ENCODE data around the gene SEMA4C. TPM values are rescaled to one million over a fixed set of nuclear protein-coding genes. Genes with fewer than 3 reads are reported as not detected.

Gene SEMA4C
- total and polyA plus RNA-seq, 9 of the 15 experiments (the other 6 are each of a cell fraction or from before 2014, with no cell fraction given): 0.32 to 59.7 (median 23.9) TPM

DNA sequence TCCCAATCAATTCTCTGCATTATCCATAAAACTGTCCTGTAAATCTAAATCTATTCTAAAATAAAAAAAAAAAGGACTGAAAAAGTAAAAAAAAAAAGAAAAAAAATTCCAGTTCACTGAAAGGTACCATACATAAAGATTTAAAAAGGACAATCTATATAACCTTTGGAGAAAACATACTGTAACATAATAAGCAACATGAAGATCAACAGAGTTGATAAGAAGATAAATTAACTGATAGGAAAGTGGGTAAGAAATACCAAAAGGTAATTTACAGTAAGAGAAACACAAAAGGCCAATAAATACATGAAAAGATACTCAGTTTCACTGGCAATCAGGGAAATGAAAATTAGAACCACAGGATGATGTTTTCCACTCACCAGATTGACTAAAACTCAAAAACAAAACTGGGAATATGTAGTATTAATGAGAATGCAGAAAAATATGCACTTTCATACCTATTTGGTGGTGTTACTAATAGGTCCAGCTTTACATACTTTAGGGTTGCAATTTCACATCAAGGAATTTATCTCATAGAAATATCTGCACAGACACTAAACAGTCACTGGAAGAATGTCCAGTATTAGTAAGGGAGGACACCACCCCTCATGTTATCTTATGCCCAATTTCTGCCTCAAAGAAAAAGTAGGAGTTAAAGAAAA is 48.3 kb upstream of the SEMA4C start:
- no peak for FAIRE-seq
- peak overlapping the region; percentile 90 for H3K27ac ChIP-seq (ENCODE audit: extremely low read depth, low read depth, low read length)
- ChIA-PET POLR2A (interaction anchor here (0.7 to 1.5 kb wide), 7 partner anchors 10 to 1200 kb away, joined by 3 to 5 read pairs (median 3); no protein-coding TSS in a partner anchor), CTCF (ENCODE audit: low intra/inter-chr PET ratio) (no interaction called here)
- H3K4me1 ChIP-seq (replicated peaks in 1 of 2; ENCODE audit: control insufficient read depth in 2 of 2, insufficient read depth in 2 of 2, low read length in 2 of 2): peaks cover 68 to 69% of the 10 kb centered on the region in 2 experiments
- no peaks in the 10 kb centered on the region for H4K20me1 ChIP-seq (replicated peaks; ENCODE audit: control insufficient read depth, insufficient read depth, low read length)
- DNase-seq (ENCODE audit: extremely low read depth in 1 of 4, low spot score in 3 of 4): no peak
- H3K4me2 ChIP-seq (ENCODE audit: insufficient read depth, low read length): peak overlapping the region; percentile 84
- no peaks in the 10 kb centered on the region for H3K27me3 ChIP-seq (ENCODE audit: control insufficient read depth in 2 of 2, insufficient read depth in 2 of 2, low read length in 2 of 2)
- ATAC-seq: no peak; the same call in 2 of the 3 replicates
- peaks cover 31% of the 10 kb centered on the region for H3K79me2 ChIP-seq (ENCODE audit: control insufficient read depth, insufficient read depth, low read length)
- H3K4me3 ChIP-seq: no peak overlapping the region
- H3K9ac ChIP-seq (ENCODE audit: insufficient read depth in 1 of 2, low read depth in 2 of 2, low read length in 2 of 2): peak overlapping the region in 1 of 2 experiments; percentile 63; a peak in 2 of 4 replicates
- no TSS peak for BruUV-seq (replicated peaks)
- no peaks in the 10 kb centered on the region for H3K9me1 ChIP-seq (ENCODE audit: control insufficient read depth, insufficient read depth, low read length)
- H3K36me3 ChIP-seq (ENCODE audit: control insufficient read depth, insufficient read depth, low read length): peaks cover 7% of the 10 kb centered on the region; the same call in 2 of the 3 replicates
- intact Hi-C loops (cut with micrococcal nuclease) (loop anchor here (1.0 to 2.0 kb wide), 2 partner anchors 23 to 60 kb away; partner anchors contain the start of gene ANKRD39), in situ Hi-C loops (cut with MboI) (no loop called here)
- peaks cover 9% of the 10 kb centered on the region; the same call in 1 of the 2 replicates for H3K9me3 ChIP-seq (replicated peaks; ENCODE audit: control insufficient read depth, insufficient read depth, low read depth, low read length)
- H2AFZ ChIP-seq (ENCODE audit: low read depth, low read length): no peak overlapping the region
- TF ChIP-seq POLR3A (IDR thresholded peaks at IDR 0.05; ENCODE audit: borderline replicate concordance, extremely low read depth, insufficient read depth, insufficient read length): no peak
- no peak for TF ChIP-seq MYBL2 (IDR thresholded peaks at IDR 0.05; ENCODE audit: low read depth)
- TF ChIP-seq MYBL2 (CRISPR knock-in tag; IDR thresholded peaks at IDR 0.05; ENCODE audit: borderline replicate concordance): no peak
- no peak for TF ChIP-seq XRCC4 (IDR thresholded peaks at IDR 0.05; ENCODE audit: extremely low read depth, insufficient read depth, insufficient read length)
- TF ChIP-seq, protein P1, sequence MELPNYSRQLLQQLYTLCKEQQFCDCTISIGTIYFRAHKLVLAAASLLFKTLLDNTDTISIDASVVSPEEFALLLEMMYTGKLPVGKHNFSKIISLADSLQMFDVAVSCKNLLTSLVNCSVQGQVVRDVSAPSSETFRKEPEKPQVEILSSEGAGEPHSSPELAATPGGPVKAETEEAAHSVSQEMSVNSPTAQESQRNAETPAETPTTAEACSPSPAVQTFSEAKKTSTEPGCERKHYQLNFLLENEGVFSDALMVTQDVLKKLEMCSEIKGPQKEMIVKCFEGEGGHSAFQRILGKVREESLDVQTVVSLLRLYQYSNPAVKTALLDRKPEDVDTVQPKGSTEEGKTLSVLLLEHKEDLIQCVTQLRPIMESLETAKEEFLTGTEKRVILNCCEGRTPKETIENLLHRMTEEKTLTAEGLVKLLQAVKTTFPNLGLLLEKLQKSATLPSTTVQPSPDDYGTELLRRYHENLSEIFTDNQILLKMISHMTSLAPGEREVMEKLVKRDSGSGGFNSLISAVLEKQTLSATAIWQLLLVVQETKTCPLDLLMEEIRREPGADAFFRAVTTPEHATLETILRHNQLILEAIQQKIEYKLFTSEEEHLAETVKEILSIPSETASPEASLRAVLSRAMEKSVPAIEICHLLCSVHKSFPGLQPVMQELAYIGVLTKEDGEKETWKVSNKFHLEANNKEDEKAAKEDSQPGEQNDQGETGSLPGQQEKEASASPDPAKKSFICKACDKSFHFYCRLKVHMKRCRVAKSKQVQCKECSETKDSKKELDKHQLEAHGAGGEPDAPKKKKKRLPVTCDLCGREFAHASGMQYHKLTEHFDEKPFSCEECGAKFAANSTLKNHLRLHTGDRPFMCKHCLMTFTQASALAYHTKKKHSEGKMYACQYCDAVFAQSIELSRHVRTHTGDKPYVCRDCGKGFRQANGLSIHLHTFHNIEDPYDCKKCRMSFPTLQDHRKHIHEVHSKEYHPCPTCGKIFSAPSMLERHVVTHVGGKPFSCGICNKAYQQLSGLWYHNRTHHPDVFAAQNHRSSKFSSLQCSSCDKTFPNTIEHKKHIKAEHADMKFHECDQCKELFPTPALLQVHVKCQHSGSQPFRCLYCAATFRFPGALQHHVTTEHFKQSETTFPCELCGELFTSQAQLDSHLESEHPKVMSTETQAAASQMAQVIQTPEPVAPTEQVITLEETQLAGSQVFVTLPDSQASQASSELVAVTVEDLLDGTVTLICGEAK (IDR thresholded peaks at IDR 0.05): 0 out of 2 replicates have a peak, but pooled peaks have one; percentile 27
- TF ChIP-seq, protein P1 (CRISPR knock-in tag; IDR thresholded peaks at IDR 0.05): no peak
- TF ChIP-seq ZNF436 (CRISPR knock-in tag; IDR thresholded peaks at IDR 0.05): no peak
- TF ChIP-seq TEAD1 (CRISPR knock-in tag; IDR thresholded peaks at IDR 0.05): no peak
- TF ChIP-seq FOXA1 (IDR thresholded peaks at IDR 0.05; ENCODE audit: borderline replicate concordance): no peak
- TF ChIP-seq MAFG (tag; conservative IDR thresholded peaks at IDR 0.05): no peak
- TF ChIP-seq FOXK2 (conservative IDR thresholded peaks at IDR 0.05 in 1 of 2, IDR thresholded peaks at IDR 0.05 in 1 of 2; ENCODE audit: low read depth in 2 of 2): peak in 1 of 2 experiments; percentile 12; a peak in 1 of 4 replicates
- no peak for TF ChIP-seq SIN3A (IDR thresholded peaks at IDR 0.05; ENCODE audit: borderline replicate concordance in 2 of 2, control insufficient read depth in 1 of 2, low read depth in 2 of 2, low read length in 2 of 2)
- TF ChIP-seq HDAC1 (IDR thresholded peaks at IDR 0.05): no peak
